Keratinocyte (primary cell): ENCODE measurements around the gene TRPM3. TPM values are rescaled to one million over a fixed set of nuclear protein-coding genes. Genes with fewer than 3 reads are reported as not detected.

Experiments
- DNase-seq: peaks from one replicate; pipeline ENCODE4 v3.0.0-alpha.2; 2011; ENCODE audit warnings: low read depth, missing footprints, low spot score
- FAIRE-seq: peaks from 2 replicates; lab custom pipeline; 2011; peaks lifted over from hg19 to GRCh38; lab: Jason Lieb, UNC
- H2AFZ ChIP-seq: 2 replicates; pipeline ENCODE4 v1.6.0; 2012; ENCODE audit warnings: low read length, control low read depth, inconsistent platforms; ENCODE audit not compliant: control insufficient read depth
- H3K27ac ChIP-seq: 2 replicates; pipeline ENCODE4 v1.5.1; 2011; ENCODE audit warnings: low read length; ENCODE audit not compliant: control insufficient read depth, insufficient read depth
- H3K27me3 ChIP-seq: 3 replicates; pipeline ENCODE4 v1.6.0; 2011; ENCODE audit warnings: low read length; ENCODE audit not compliant: control insufficient read depth, insufficient read depth; ENCODE audit errors: extremely low read depth
- H3K36me3 ChIP-seq, 2 experiments: 2 replicates in 1 of 2; 3 replicates in 1 of 2; pipeline ENCODE4 v1.5.1; 2011; ENCODE audit warnings: low read length in 2 of 2, mild to moderate bottlenecking in 1 of 2; ENCODE audit not compliant: control insufficient read depth in 2 of 2, insufficient read depth in 2 of 2; ENCODE audit errors: extremely low read depth in 1 of 2
- H3K4me1 ChIP-seq: 3 replicates; pipeline ENCODE4 v1.5.1; 2011; ENCODE audit warnings: low read length; ENCODE audit not compliant: control insufficient read depth, insufficient read depth; ENCODE audit errors: extremely low read depth
- H3K4me2 ChIP-seq: 3 replicates; pipeline ENCODE4 v1.6.0; 2011; ENCODE audit warnings: low read depth, low read length; ENCODE audit not compliant: control insufficient read depth, insufficient read depth; ENCODE audit errors: extremely low read depth
- H3K4me3 ChIP-seq, 3 experiments: fragments of 200-600 bp in 1 of 3; sonication (generic) in 1 of 3; 2 replicates in 2 of 3; 3 replicates in 1 of 3; pipeline ENCODE4 v1.5.1; 2011 to 2016; ENCODE audit warnings: low read length in 3 of 3, mild to moderate bottlenecking in 3 of 3, control low read depth in 2 of 3, inconsistent platforms in 1 of 3, low read depth in 1 of 3, mixed read lengths in 1 of 3, mixed run types in 1 of 3, moderate library complexity in 1 of 3; ENCODE audit not compliant: control insufficient read depth in 2 of 3, insufficient read depth in 2 of 3; ENCODE audit errors: extremely low read depth in 1 of 3
- H3K79me2 ChIP-seq: 2 replicates; pipeline ENCODE4 v1.6.0; 2012; ENCODE audit warnings: low read length; ENCODE audit not compliant: control insufficient read depth, insufficient read depth
- H3K9ac ChIP-seq: 3 replicates; pipeline ENCODE4 v1.6.0; 2011; ENCODE audit warnings: low read length; ENCODE audit not compliant: control insufficient read depth, insufficient read depth; ENCODE audit errors: extremely low read depth
- H3K9me1 ChIP-seq: 3 replicates; pipeline ENCODE4 v1.6.0; 2011; ENCODE audit warnings: low read length; ENCODE audit not compliant: control insufficient read depth, insufficient read depth; ENCODE audit errors: extremely low read depth
- H3K9me3 ChIP-seq: 2 replicates; pipeline ENCODE4 v1.5.1; 2012; ENCODE audit warnings: low read depth, low read length; ENCODE audit not compliant: control insufficient read depth
- H4K20me1 ChIP-seq: 3 replicates; pipeline ENCODE4 v1.6.0; 2011; ENCODE audit warnings: low read length; ENCODE audit not compliant: control insufficient read depth, insufficient read depth; ENCODE audit errors: extremely low read depth
- EZH2 ChIP-seq: IDR thresholded peaks from one replicate; pipeline ENCODE4 v1.6.1; 2012; ENCODE audit warnings: inconsistent platforms, mild to moderate bottlenecking, low read length, moderate library complexity
- dilution Hi-C: fragments of 300-500 bp; cut with MboI; formaldehyde crosslinking; loops from one replicate; pipeline ENCODE4 v1.7.0; 2020; ENCODE audit warnings: low sequenced_read_pairs; ENCODE audit not compliant: extremely low pct_ligation_motif_present
- polyA plus RNA-seq, 5 experiments: library from polyadenylated mRNA; depleted of rRNA in 3 of 5; stranded (reverse) in 3 of 5; stranded (forward) in 1 of 5; unstranded in 1 of 5; fragments of >200 nt; gene quantifications; 1 replicate in 1 of 5; 2 replicates in 3 of 5; 3 replicates in 1 of 5; pipeline versions ENCODE4 v1.2.1 to v1.2.3, GENCODE V29; 2011 to 2012; ENCODE audit warnings: missing spikeins in 2 of 5, low read depth in 1 of 5, low replicate concordance in 1 of 5
- TF ChIP-seq, protein P1 (sequence below), 3 experiments: IDR thresholded peaks in 1 of 3; conservative IDR thresholded peaks in 1 of 3; optimal IDR thresholded peaks in 1 of 3; 2 replicates in 2 of 3; 3 replicates in 1 of 3; pipeline versions ENCODE3 to v1.5.1; 2011; ENCODE audit warnings: low read length in 3 of 3, mild to moderate bottlenecking in 3 of 3, moderate library complexity in 2 of 3, control low read depth in 1 of 3, inconsistent platforms in 1 of 3; ENCODE audit not compliant: insufficient read depth in 2 of 3; ENCODE audit errors: extremely low read depth in 1 of 3

The TRPM3 gene
- polyA plus RNA-seq, 1 donor (not counting 4 experiments of a cell fraction or from before 2014, with no cell fraction given), result 0.03 TPM

GRCh38 chr9:70852711-70853240 lies 268.6 kb downstream of the TRPM3 start:
- Histone ChIP-seq H3K4me2 (no peak overlapping the region), H3K27me3 (no peaks in the 10 kb centered on the region), H3K27ac (no peak overlapping the region), H3K36me3 (no peaks in the 10 kb centered on the region), H3K9me3 (no peaks in the 10 kb centered on the region), H3K4me1 (no peaks in the 10 kb centered on the region), H3K79me2 (no peaks in the 10 kb centered on the region), H4K20me1 (no peaks in the 10 kb centered on the region), H3K9me1 (no peaks in the 10 kb centered on the region), H2AFZ (no peak overlapping the region), H3K9ac (no peak overlapping the region), H3K4me3 (no peak overlapping the region)
- TF ChIP-seq, protein P1, sequence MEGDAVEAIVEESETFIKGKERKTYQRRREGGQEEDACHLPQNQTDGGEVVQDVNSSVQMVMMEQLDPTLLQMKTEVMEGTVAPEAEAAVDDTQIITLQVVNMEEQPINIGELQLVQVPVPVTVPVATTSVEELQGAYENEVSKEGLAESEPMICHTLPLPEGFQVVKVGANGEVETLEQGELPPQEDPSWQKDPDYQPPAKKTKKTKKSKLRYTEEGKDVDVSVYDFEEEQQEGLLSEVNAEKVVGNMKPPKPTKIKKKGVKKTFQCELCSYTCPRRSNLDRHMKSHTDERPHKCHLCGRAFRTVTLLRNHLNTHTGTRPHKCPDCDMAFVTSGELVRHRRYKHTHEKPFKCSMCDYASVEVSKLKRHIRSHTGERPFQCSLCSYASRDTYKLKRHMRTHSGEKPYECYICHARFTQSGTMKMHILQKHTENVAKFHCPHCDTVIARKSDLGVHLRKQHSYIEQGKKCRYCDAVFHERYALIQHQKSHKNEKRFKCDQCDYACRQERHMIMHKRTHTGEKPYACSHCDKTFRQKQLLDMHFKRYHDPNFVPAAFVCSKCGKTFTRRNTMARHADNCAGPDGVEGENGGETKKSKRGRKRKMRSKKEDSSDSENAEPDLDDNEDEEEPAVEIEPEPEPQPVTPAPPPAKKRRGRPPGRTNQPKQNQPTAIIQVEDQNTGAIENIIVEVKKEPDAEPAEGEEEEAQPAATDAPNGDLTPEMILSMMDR (optimal IDR thresholded peaks at IDR 0.05 in 1 of 3, IDR thresholded peaks at IDR 0.05 in 1 of 3, conservative IDR thresholded peaks at IDR 0.05 in 1 of 3; ENCODE audit: extremely low read depth in 1 of 3, insufficient read depth in 2 of 3, low read length in 3 of 3), result no peak
- TF ChIP-seq EZH2, result no peak
- no peak for FAIRE-seq
- dilution Hi-C loops, result no loop called here
- no peak for DNase-seq

DNA sequence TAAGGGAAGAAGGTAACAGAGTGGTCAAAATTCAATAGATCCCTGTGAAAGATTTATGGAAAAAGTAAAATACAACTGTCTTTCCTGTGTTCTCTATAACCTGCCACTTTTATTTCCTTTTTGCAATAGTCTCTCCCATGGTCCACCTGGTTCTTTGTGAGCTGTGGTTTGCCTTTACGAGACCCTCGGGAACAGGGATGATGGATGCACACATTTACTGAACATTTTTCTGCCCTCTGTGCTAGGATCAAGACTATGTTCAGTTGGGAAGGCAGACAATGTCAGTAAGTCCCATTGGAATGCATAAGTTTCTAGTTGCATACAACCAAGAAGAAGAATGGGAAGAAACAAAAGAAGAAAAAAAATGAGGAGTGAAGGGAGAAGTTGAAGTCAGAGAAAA lies 281.2 kb downstream of the TRPM3 start:
- Histone ChIP-seq H3K4me2 (no peak overlapping the region), H4K20me1 (no peaks in the 10 kb centered on the region), H3K27me3 (no peaks in the 10 kb centered on the region), H3K4me1 (no peaks in the 10 kb centered on the region), H3K9ac (no peak overlapping the region), H3K36me3 (no peaks in the 10 kb centered on the region), H2AFZ (no peak overlapping the region), H3K79me2 (no peaks in the 10 kb centered on the region), H3K4me3 (no peak overlapping the region), H3K27ac (no peak overlapping the region), H3K9me1 (no peaks in the 10 kb centered on the region), H3K9me3 (no peaks in the 10 kb centered on the region)
- dilution Hi-C loops, result no loop called here
- no peak for DNase-seq
- TF ChIP-seq EZH2, result no peak
- TF ChIP-seq, protein P1 (optimal IDR thresholded peaks at IDR 0.05 in 1 of 3, IDR thresholded peaks at IDR 0.05 in 1 of 3, conservative IDR thresholded peaks at IDR 0.05 in 1 of 3; ENCODE audit: extremely low read depth in 1 of 3, insufficient read depth in 2 of 3, low read length in 3 of 3), result no peak
- FAIRE-seq, result no peak
